IMR-90 (cell line): Measurements from ENCODE around the gene PARP6. TPM values are rescaled to one million over a fixed set of nuclear protein-coding genes. Genes with fewer than 3 reads are reported as not detected.

Source experiments
- ATAC-seq: fragments of 200-7000 bp; cut with Tn5 transposase; 2 replicates; pipeline ENCODE4 v1.9.1; 2020; ENCODE audit warnings: low read depth, mild to moderate bottlenecking, moderate library complexity
- BruUV-seq: library from RNA; stranded (reverse); fragments of 400-500 nt; replicated peaks from 2 replicates; lab custom pipeline; 2021; lab: Mats Ljungman, UMichigan
- CTCF ChIA-PET: fragments of 300-600 bp; formaldehyde crosslinking; extraction: SDS; loops from one replicate; lab custom pipeline; 2021; ENCODE audit warnings: antibody characterized with exemption; lab: Yijun Ruan, JAX
- POLR2A ChIA-PET: fragments of 300-600 bp; sonication (Branson Sonifier 250); formaldehyde crosslinking; loops from one replicate; lab custom pipeline; 2022; ENCODE audit warnings: antibody characterized with exemption; ENCODE audit not compliant: unreplicated experiment; lab: Charles Lee
- DNase-seq: peaks from one replicate; pipeline ENCODE4 v3.0.0; 2013
- H2AFZ ChIP-seq: replicated peaks from 2 replicates; pipeline ENCODE3; 2013; ENCODE audit warnings: low read length, mild to moderate bottlenecking; ENCODE audit not compliant: poor library complexity
- H2AK5ac ChIP-seq: 2 replicates; pipeline ENCODE4 v1.6.1; 2013; ENCODE audit warnings: low read depth, low read length, inconsistent platforms
- H2AK9ac ChIP-seq: replicated peaks from 2 replicates; pipeline ENCODE3; 2013; ENCODE audit warnings: mild to moderate bottlenecking, low read depth, low read length, moderate library complexity; ENCODE audit not compliant: poor library complexity
- H2BK120ac ChIP-seq: 2 replicates; pipeline ENCODE4 v1.6.1; 2013; ENCODE audit warnings: low read depth, low read length, inconsistent platforms
- H2BK15ac ChIP-seq: 3 replicates; pipeline ENCODE4 v1.6.1; 2013; ENCODE audit warnings: low read depth, low read length, inconsistent platforms
- H2BK20ac ChIP-seq: 2 replicates; pipeline ENCODE4 v1.6.1; 2013; ENCODE audit warnings: low read depth, mild to moderate bottlenecking, inconsistent platforms, low read length, moderate library complexity
- H2BK5ac ChIP-seq: 2 replicates; pipeline ENCODE4 v1.6.1; 2013; ENCODE audit warnings: mild to moderate bottlenecking, low read depth, low read length, inconsistent platforms; ENCODE audit not compliant: poor library complexity, severe bottlenecking
- H3K14ac ChIP-seq: replicated peaks from 2 replicates; pipeline ENCODE4 v1.6.1; 2013; ENCODE audit warnings: low read depth, low read length, inconsistent platforms
- H3K18ac ChIP-seq: 2 replicates; pipeline ENCODE4 v1.6.1; 2013; ENCODE audit warnings: low read depth, low read length, control low read depth
- H3K23ac ChIP-seq: 2 replicates; pipeline ENCODE4 v1.6.1; 2013; ENCODE audit warnings: low read depth, low read length, inconsistent platforms
- H3K27ac ChIP-seq: 2 replicates; pipeline ENCODE4 v1.5.1; 2013; ENCODE audit warnings: mild to moderate bottlenecking, control low read depth, low read length; ENCODE audit not compliant: insufficient read depth
- H3K27me3 ChIP-seq: 2 replicates; pipeline ENCODE4 v1.6.1; 2013; ENCODE audit warnings: low read length; ENCODE audit not compliant: control insufficient read depth, insufficient read depth
- H3K36me3 ChIP-seq: 2 replicates; pipeline ENCODE4 v1.6.1; 2013; ENCODE audit warnings: low read length, mixed read lengths; ENCODE audit not compliant: control insufficient read depth, insufficient read depth
- H3K4ac ChIP-seq: 2 replicates; pipeline ENCODE4 v1.6.1; 2013; ENCODE audit warnings: low read depth, low read length, inconsistent platforms
- H3K4me1 ChIP-seq: 2 replicates; pipeline ENCODE4 v1.6.1; 2013; ENCODE audit warnings: low read length, mixed read lengths; ENCODE audit not compliant: control insufficient read depth, insufficient read depth
- H3K4me2 ChIP-seq: 2 replicates; pipeline ENCODE4 v1.6.1; 2013; ENCODE audit warnings: low read depth, mild to moderate bottlenecking, control low read depth, low read length, moderate library complexity
- H3K4me3 ChIP-seq: 2 replicates; pipeline ENCODE4 v1.5.1; 2013; ENCODE audit warnings: low read depth, mild to moderate bottlenecking, control low read depth, low read length, moderate library complexity; ENCODE audit not compliant: insufficient read depth
- H3K56ac ChIP-seq: 2 replicates; pipeline ENCODE4 v1.6.1; 2013; ENCODE audit warnings: low read length, inconsistent platforms; ENCODE audit not compliant: insufficient read depth; ENCODE audit errors: extremely low read depth
- H3K79me1 ChIP-seq, 2 experiments: 2 replicates each; pipeline ENCODE4 v1.6.1; 2013; ENCODE audit warnings: low read length in 2 of 2, inconsistent platforms in 1 of 2, low read depth in 1 of 2
- H3K9ac ChIP-seq: 2 replicates; pipeline ENCODE4 v1.6.1; 2013; ENCODE audit warnings: low read depth, low read length, control low read depth
- H3K9me1 ChIP-seq: 2 replicates; pipeline ENCODE4 v1.6.1; 2013; ENCODE audit warnings: low read length, inconsistent platforms; ENCODE audit not compliant: insufficient read depth
- H3K9me3 ChIP-seq: 2 replicates; pipeline ENCODE4 v1.6.1; 2013; ENCODE audit warnings: low read length; ENCODE audit not compliant: control insufficient read depth, insufficient read depth
- H4K20me1 ChIP-seq: 2 replicates; pipeline ENCODE4 v1.6.1; 2013; ENCODE audit warnings: low read length, inconsistent platforms; ENCODE audit not compliant: insufficient read depth
- H4K5ac ChIP-seq: 2 replicates; pipeline ENCODE4 v1.6.1; 2013; ENCODE audit warnings: mild to moderate bottlenecking, low read depth, low read length, control low read depth
- H4K8ac ChIP-seq, 2 experiments: 2 replicates each; pipeline ENCODE4 v1.6.1; 2013; ENCODE audit warnings: low read depth in 2 of 2, low read length in 2 of 2, control low read depth in 1 of 2, inconsistent platforms in 1 of 2
- H4K91ac ChIP-seq: 2 replicates; pipeline ENCODE4 v1.6.1; 2013; ENCODE audit warnings: low read depth, low read length, inconsistent platforms; ENCODE audit not compliant: insufficient read depth
- MAFK ChIP-seq: IDR thresholded peaks from 2 replicates; pipeline ENCODE4 v1.6.1; 2012; ENCODE audit warnings: low read depth, low read length, improper control_type of control experiment
- WGBS, 2 experiments: methylation state at CpG; one replicate each; pipeline versions ENCODE4 v1.1.5 to v1.1.7; 2013; ENCODE audit warnings: missing lambda C conversion rate in 2 of 2; ENCODE audit not compliant: insufficient read length in 1 of 2; ENCODE audit errors: extremely low coverage in 2 of 2; 5-methylcytosine and 5-hydroxymethylcytosine counted together
- dilution Hi-C: fragments of 300-500 bp; cut with HindIII; formaldehyde crosslinking; loops from one replicate; pipeline ENCODE4 v1.14.3; 2018; ENCODE audit warnings: low sequenced_read_pairs; ENCODE audit not compliant: unreplicated experiment
- in situ Hi-C: fragments of 300-500 bp; cut with MboI; formaldehyde crosslinking; loops from 3 replicates; pipeline ENCODE4 v1.14.3; 2019; ENCODE audit warnings: low sequenced_read_pairs, inconsistent platforms, mixed read lengths
- intact Hi-C: fragments of 100-400 bp; cut with micrococcal nuclease; formaldehyde crosslinking; loops from 2 replicates; pipeline ENCODE4 v1.10.0; 2022
- polyA plus RNA-seq, 3 experiments: library from polyadenylated mRNA; depleted of rRNA; stranded (reverse); fragments of >200 nt; gene quantifications; 2 replicates each; pipeline ENCODE4 v1.2.3, GENCODE V29; 2012; ENCODE audit warnings: low replicate concordance in 1 of 3
- total RNA-seq: library from RNA; depleted of rRNA; stranded (reverse); fragments of >200 nt; gene quantifications from 2 replicates; pipeline ENCODE4 v1.2.3, GENCODE V29; 2012

Gene PARP6
- total and polyA plus RNA-seq, 2 of the 4 experiments (the other 2 are of a cell fraction): 13.4 to 45.1 TPM

- H3K56ac ChIP-seq: no peak overlapping the region
Measured at GRCh38 chr15:72249142-72249810, 23.1 kb downstream of the PARP6 start.

More at GRCh38 chr15:72249142-72249810, 23.1 kb downstream of the PARP6 start:
- no peak overlapping the region for H3K4ac ChIP-seq
- H3K9ac ChIP-seq: no peak overlapping the region
- H3K9me3 ChIP-seq: no peaks in the 10 kb centered on the region
- ATAC-seq (no peak), DNase-seq (no peak)
- BruUV-seq: no TSS peak
- no peak overlapping the region for H2AFZ ChIP-seq
- H2BK15ac ChIP-seq: no peak overlapping the region
- no peak overlapping the region for H2BK5ac ChIP-seq
- no peak overlapping the region for H3K18ac ChIP-seq
- no peak overlapping the region for H3K4me2 ChIP-seq
- intact Hi-C loops: no loop called here
- H4K5ac ChIP-seq: no peak overlapping the region
- no peaks in the 10 kb centered on the region for H3K27me3 ChIP-seq
- no peak overlapping the region for H4K91ac ChIP-seq
- in situ Hi-C loops: no loop called here
- no peak overlapping the region for H3K27ac ChIP-seq
- WGBS, 2 experiments: 80% methylated on average over 1 of the region's 3 CpGs; no CpG with 5 or more reads in 1 of the 2 experiments
- ChIA-PET POLR2A (no interaction called here), CTCF (no interaction called here)
- H3K14ac ChIP-seq: no peak overlapping the region
- H3K36me3 ChIP-seq: peaks cover 32% of the 10 kb centered on the region
- peaks cover 3% of the 10 kb centered on the region; the same call in 1 of the 2 replicates for H3K9me1 ChIP-seq
- no peak overlapping the region for H3K4me3 ChIP-seq
- no peak for TF ChIP-seq MAFK
- no peaks in the 10 kb centered on the region for H4K20me1 ChIP-seq
- dilution Hi-C loops: no loop called here
- H2AK9ac ChIP-seq: no peak overlapping the region
- no peak overlapping the region for H3K23ac ChIP-seq
- H2AK5ac ChIP-seq: no peak overlapping the region
- peaks cover 3 to 4% of the 10 kb centered on the region in 2 experiments; a peak in 2 of 4 replicates for H3K79me1 ChIP-seq
- no peaks in the 10 kb centered on the region for H3K4me1 ChIP-seq
- H4K8ac ChIP-seq: no peak overlapping the region
- H2BK120ac ChIP-seq: no peak overlapping the region
- H2BK20ac ChIP-seq: no peak overlapping the region
